Measurements from ENCODE around the gene PKHD1.

Gene PKHD1

GRCh38 chr6:52042141-52042885, 45.1 kb downstream of the PKHD1 start:
- no peak for DNase-seq

- DNase-seq: no peak
Observed at GRCh38 chr6:52041134-52041533, 46.3 kb downstream of the PKHD1 start.

GRCh38 chr6:52027699-52028098, 59.7 kb downstream of the PKHD1 start:
- no peak for DNase-seq

DNA sequence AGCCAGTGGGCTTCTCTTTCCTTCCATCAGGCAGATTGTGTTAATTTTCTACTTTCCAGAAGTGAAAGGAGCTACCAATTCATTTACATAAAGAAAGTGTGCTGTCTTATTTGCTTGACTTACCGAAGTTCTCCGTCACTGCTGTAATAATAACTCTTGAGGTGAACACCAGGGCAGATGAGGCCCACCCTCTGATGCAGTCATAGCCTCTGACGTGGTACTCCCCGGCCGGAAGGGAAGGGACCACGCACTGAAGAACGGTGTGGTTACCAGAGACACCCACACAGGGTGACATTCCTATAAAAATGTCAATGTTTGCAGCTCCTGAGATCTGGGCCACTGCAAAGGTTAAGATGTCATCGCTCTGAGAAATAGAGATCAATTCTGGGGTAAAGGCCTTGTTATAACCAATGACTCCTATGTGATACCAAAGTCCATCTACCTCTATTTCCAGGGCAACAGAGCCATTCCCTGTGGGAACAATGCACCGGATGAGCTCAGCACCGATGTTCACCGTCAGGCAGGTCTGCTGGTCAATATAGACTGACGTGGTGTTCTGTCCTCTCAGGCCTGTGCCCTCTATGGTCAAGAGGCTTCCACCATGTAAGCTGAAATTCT, 62.9 kb downstream of the PKHD1 start:
- DNase-seq: no peak

DNA sequence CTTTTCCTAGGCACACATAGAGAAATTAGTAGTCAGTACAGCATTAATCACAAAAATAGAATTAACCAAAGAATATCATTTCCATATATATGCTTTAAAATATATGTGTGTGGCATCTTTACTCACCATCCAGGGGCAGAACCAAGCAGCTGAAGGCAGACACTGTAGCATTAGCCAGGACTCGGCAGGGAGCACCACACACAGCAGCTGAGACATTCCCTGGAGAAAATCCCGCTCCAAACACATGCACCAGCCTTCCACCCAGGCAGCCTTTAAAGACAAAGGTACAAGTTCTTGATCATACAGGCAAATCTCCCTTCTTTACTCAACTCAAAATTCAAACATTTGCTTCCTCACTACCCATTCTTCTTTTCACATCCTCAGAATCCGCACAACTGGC, 64.7 kb downstream of the PKHD1 start:
- no peak for DNase-seq

GRCh38 chr6:52020945-52021570, 66.4 kb downstream of the PKHD1 start:
- DNase-seq: no peak

DNA sequence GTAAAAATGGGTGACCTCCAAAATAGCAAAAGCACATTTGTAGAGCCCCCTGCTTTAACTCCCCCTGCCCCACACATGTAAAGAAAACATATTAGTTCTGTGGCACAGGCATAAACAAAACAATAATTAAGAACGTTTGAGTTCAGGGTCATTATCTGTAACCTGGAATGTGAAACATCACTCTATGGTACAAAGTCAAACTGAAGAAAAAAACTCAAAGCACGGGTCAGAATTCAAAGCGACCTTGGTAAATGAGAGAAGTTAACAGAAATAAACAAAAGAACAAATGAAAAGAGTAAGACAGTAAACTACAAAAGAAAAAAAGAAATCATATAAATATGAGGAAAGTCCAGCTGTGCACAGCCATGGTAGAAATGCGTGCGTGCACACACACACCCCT, 67.5 kb downstream of the PKHD1 start:
- DNase-seq: no peak

GRCh38 chr6:52019092-52019491, 68.3 kb downstream of the PKHD1 start:
- DNase-seq: no peak

DNA sequence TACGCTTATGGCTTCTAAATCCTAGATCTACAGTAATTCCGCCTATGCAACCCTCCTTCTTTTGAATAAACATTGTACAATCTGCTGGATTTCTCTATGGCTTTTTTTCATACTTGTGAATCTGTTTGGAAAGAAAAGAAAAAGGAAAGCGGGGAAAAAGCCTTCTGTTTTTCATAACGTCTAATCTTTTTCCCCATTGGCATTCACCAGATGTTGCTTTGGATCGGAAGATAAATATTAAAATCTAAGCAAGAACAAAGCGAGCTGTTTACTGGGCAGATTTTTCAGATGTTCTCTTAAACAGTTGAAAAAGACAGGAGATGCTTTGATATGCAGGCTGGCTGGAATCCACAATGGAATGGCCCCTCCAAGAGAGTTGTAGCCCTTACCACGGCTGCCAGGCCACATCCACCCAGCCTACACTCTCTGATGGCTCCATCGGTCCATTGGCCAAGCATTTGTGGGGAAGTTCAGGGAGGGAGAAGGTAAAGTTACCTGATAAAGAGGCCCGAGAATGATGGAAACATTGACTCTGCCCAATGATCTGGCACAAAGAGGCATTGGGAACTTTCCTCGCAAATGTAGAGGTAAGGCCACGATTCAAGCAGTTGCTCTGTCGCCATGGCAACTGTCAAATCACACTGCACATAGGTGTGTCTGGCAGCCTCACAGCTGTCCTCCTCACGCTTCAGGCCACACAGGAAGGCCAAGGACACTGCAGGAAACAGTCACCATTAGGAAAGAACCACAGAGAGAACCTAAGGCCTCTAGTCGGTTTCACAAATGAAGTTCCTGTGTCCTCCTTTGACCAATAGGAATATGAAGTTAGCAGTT, 70.3 kb downstream of the PKHD1 start:
- DNase-seq: no peak

GRCh38 chr6:52015953-52016352, 71.5 kb downstream of the PKHD1 start:
- DNase-seq: no peak

DNA sequence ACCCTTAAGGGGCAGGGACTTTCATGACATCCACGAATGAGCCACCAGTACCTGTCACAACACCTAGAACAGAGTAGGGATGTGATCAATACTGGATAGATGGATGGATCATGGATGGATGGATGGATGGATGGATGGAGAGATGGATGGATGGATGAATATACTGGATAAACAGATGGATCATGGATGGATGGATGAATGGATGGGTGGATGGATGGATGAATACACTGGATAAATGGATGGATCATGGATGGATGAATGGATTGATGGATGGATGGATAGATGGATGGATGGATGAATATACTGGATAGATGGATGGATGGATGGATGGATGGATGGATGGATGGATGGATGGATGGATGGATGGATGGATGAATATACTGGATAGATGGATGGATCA, 73.0 kb downstream of the PKHD1 start:
- no peak for DNase-seq

GRCh38 chr6:52013035-52013434, 74.4 kb downstream of the PKHD1 start:
- DNase-seq: no peak

DNA sequence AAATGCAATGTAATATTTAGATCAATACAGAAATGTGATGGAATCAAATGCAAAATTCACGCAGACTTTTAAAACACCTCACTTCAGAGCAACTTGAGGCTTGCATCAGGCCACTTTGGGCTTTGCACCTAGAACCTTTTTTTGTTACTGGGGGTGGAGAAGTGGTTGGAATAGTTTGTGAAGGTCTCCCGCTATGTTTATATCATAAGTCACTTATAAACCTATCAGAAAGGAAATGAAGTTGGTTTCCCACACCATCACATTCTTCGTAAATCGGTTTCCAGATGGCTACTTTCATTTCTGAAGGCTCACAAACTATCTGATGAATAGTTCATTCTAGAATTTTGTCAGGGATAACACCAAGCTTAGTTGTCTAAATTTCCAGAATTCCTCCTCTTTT, 74.8 kb downstream of the PKHD1 start:
- no peak for DNase-seq

DNA sequence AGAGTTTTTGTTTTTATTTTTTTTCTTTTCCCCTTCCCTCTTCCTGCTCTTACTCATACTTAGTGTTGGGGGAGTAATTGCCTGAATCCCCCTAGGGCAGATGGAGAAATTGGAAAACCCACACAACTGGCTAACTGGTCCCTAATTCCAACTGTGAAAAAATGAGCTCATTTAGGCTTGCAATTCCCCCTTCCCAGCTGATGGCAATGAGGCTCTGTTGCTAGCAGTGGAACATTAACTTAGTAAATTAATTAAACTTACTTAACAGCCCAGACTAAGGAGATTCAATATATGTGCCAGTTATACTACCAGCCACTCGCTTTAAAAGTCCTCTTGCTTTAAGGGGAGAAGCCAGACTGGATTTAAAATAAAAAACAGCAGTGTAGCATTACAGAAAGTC, 76.6 kb downstream of the PKHD1 start:
- no peak for DNase-seq

DNA sequence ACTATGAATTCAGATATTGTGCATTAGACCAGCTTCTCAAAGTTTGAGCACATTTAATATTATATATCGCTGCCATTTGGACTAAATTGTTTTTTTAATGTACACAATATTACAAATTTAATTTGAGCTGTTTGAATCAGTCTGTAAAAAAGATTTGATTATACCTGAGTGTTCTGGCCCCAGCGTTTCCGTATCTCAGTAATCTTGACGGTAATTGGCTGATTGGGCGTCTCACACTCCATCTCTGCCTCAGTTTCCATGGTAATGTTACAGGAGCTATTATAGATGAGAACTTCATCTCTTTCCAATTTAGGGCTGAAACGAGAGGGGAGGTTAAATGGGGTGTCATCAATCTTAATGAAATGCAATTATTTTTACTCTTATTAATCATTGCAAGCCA, 77.3 kb downstream of the PKHD1 start:
- no peak for DNase-seq

DNA sequence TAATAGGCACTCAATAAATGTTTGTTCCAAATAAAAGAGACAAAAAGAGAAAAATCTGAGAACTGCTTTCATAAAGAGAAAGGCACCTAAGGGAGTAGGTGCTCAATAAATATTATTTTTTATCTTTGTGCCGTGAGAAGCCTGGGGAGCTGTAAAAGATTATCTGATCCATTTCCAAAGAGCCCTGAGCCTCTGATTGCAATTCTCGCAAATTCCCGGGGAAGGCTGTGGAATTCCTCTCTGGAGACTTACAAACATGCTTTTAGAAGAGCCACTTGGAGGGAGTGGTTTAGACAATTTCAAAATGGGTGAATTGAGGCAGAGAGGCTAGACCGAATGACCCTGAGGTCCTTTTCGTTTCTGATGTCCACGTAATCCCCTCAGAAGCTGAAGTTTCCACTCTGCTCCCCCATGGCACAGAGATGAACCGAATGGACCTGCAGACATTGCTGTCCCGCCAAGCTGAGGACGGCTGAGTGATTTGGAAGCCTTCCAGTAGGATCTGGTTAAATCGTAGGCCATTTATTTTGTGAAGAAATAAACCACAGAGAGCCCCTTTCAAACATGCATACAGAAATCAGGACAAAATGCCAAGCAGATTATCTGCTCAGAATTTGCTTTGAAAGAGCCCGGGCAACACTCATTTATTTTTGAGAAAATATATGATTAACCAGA, 77.8 kb downstream of the PKHD1 start:
- no peak for DNase-seq

- DNase-seq: no peak
Observed at GRCh38 chr6:52000064-52000463, 87.3 kb downstream of the PKHD1 start.

GRCh38 chr6:51996296-51996947, 91.0 kb downstream of the PKHD1 start:
- no peak for DNase-seq

- DNase-seq: no peak
Observed at GRCh38 chr6:51995214-51995755, 92.1 kb downstream of the PKHD1 start.

DNA sequence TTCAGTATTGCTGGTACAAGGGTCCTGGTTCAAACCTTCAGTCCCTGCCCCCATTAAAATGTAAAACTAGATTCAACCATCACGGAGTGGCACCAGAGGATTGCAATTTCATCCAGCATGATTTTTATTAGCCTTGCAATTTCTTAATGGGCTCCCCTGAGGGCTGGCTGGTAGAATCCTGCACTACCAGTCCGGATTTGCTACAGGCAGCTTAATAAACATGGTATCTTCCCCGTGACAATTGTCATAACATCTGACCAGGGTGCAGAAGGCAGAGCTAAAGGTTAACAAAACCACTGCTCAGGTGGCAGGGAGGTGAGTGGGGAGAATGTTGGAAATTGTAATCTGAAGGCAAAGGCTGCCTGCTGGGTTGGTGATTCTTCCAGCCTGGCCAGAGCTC, 94.5 kb downstream of the PKHD1 start:
- DNase-seq: no peak

- no peak for DNase-seq
Observed at GRCh38 chr6:51989789-51990188, 97.6 kb downstream of the PKHD1 start.

GRCh38 chr6:51986864-51987263, 100.5 kb downstream of the PKHD1 start:
- DNase-seq: no peak

Measured in NK-92 treated with Interleukin-12 subunit alpha and Interleukin-12 subunit beta, amount 100 ng/mL, for 24 hours (cell line).